ENCODE measurements around the gene TBL2.

TBL2 gene

DNA sequence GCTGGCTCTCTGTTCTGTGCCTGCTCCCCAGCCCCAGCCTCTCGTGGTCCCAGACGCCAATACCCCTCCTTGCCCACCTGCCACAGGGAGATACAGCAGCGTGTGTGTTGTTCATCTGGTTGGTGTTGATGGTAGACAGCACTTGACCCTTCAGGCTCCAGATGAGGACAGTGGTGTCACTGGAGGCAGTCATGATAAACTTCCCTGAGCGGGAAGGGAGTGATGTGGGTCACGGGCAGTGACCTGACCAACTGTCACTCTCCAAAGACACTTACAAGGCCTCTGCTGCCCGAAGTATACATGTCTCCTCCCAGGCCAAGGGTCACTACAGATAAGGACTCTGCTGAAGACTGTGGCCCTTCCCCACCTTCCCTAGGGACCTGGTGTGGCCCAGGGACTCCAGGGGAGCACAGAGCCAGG is 5.6 kb downstream of the TBL2 start:
- peaks cover 57% of the 10 kb centered on the region for H3K36me3 ChIP-seq
- no peak for TF ChIP-seq CTCF (IDR thresholded peaks at IDR 0.05)
- H3K4me1 ChIP-seq (ENCODE audit: control insufficient read depth in 1 of 2, insufficient read depth in 1 of 2, low read depth in 1 of 2, low read length in 1 of 2): peaks cover 6% of the 10 kb centered on the region in 2 experiments
- H3K27ac ChIP-seq: no peak overlapping the region
- no peaks in the 10 kb centered on the region for H3K9me3 ChIP-seq
- no peaks in the 10 kb centered on the region for H3K27me3 ChIP-seq
- no peak overlapping the region for H3K4me3 ChIP-seq (ENCODE audit: low read depth in 1 of 2, low read length in 1 of 2)

DNA sequence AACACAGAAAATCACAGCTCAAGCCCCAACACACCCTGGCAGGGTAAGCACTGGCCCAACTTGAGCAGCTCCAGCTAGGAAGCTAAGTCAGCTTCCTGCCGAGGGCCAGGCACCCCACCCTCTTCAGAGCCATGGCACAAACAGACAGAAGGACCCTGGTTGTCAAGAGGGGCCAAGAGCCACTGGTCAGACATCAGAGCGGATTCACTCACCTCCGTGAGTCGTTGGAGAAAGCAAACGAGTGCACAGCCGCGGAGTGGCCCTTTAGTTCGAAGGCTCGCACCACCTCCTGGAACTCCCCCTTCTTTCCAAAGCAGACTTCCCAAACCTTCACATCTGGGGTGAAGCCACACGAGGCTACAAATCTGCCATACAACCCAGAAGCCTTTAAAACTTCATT is 7.4 kb downstream of the TBL2 start:
- peaks cover 0 to 6% of the 10 kb centered on the region in 2 experiments for H3K4me1 ChIP-seq (ENCODE audit: control insufficient read depth in 1 of 2, insufficient read depth in 1 of 2, low read depth in 1 of 2, low read length in 1 of 2)
- no peak overlapping the region for H3K27ac ChIP-seq
- H3K9me3 ChIP-seq: no peaks in the 10 kb centered on the region
- peaks cover 57% of the 10 kb centered on the region for H3K36me3 ChIP-seq
- H3K27me3 ChIP-seq: no peaks in the 10 kb centered on the region
- TF ChIP-seq CTCF (IDR thresholded peaks at IDR 0.05): no peak
- H3K4me3 ChIP-seq (ENCODE audit: low read depth in 1 of 2, low read length in 1 of 2): no peak overlapping the region

DNA sequence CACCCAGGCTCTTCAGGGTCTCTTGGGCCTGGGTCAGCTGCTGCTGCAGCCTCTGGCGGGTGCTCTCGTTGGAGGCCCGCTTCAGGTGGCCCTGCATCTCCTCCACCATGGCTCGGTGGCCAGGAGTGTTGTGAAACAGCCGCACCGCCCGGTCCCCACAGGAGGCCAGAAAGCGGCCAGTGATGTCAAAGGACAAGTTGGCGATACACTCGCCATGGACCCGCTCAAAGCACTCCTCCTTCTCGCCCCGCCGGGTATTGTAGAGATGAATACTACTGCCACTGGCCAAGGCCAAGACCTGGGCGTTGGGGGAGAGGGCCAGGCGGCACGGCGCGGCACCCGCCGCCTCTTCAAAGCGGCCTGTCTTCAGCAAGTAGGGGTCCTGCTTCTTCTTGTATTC is 7.9 kb downstream of the TBL2 start:
- Histone ChIP-seq H3K9me3 (no peaks in the 10 kb centered on the region), H3K4me3 (ENCODE audit: low read depth in 1 of 2, low read length in 1 of 2) (no peak overlapping the region), H3K27ac (no peak overlapping the region), H3K27me3 (no peaks in the 10 kb centered on the region), H3K36me3 (peaks cover 57% of the 10 kb centered on the region), H3K4me1 (ENCODE audit: control insufficient read depth in 1 of 2, insufficient read depth in 1 of 2, low read depth in 1 of 2, low read length in 1 of 2) (peaks cover 0 to 11% of the 10 kb centered on the region in 2 experiments)
- TF ChIP-seq CTCF (IDR thresholded peaks at IDR 0.05): no peak

DNA sequence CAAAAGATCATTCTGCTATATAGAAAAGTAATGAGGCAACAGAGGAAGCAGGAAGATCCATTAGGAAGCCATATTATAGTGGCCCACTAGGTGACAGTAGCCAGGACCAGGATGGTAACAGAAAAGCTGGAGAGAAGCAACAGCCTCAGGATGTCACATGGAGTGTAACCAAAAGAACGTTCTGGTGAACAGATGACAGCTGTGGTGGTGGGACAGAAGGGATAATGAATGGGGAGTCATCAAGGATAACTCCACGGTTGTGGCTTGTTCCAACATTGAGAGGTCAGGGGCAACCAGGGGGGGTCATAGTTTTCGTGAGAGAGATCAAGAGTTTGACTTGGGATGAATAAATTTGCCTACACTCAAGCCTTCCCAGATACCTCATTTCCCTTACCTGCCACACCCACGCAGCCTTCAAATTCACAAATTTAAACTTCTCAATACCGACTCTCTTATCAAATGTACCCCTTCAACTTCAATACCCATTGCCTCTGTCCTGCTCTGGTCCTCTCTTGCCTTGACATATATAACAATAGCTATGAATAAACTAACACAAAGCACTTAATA is 9.3 kb downstream of the TBL2 start:
- Histone ChIP-seq H3K4me3 (ENCODE audit: low read depth in 1 of 2, low read length in 1 of 2) (no peak overlapping the region), H3K27ac (no peak overlapping the region), H3K36me3 (peaks cover 54% of the 10 kb centered on the region), H3K9me3 (no peaks in the 10 kb centered on the region), H3K4me1 (ENCODE audit: control insufficient read depth in 1 of 2, insufficient read depth in 1 of 2, low read depth in 1 of 2, low read length in 1 of 2) (peaks cover 0 to 13% of the 10 kb centered on the region in 2 experiments), H3K27me3 (no peaks in the 10 kb centered on the region)
- no peak for TF ChIP-seq CTCF (IDR thresholded peaks at IDR 0.05)

DNA sequence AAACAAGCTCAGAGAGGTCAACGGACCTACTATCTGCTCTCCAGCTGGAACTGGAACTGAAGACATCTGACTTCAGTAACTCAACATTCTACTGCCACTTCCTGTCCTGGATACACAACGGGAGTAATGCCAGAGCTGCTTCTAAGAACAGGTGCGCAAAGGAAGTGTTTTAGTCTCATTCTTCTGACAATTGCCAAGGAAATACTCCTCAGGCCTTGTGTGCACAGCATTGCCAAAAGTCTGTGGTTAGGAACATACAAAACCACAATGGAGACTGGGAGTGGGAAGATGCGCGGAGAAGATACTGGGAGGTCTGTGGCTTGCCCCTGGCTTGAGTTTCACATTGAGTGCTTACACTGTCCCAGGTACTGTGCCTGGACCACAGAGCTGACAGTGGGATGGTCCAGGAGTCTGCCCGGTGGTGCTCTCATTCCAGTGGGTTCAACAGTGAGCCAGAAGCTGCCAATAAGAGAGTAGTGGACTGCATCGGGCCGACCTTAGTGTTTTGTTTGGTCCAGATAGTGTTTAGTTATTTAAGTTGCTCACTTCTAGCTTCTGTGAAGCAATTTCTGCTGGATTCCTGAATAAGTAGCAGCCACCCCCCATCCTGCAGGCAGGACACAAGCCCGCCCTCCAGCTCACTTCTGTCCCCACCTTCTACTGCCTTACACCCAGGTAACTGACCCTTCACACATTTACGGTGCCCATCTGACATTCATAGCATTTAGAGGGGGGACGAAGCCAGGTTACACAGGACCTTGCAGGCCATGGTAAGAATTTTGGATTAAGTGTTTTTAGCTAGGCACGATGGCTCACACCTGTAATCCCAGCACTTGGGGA is 10.3 kb downstream of the TBL2 start:
- no peaks in the 10 kb centered on the region for H3K27me3 ChIP-seq
- no peak for TF ChIP-seq CTCF (IDR thresholded peaks at IDR 0.05)
- H3K27ac ChIP-seq: no peak overlapping the region
- H3K4me1 ChIP-seq (ENCODE audit: control insufficient read depth in 1 of 2, insufficient read depth in 1 of 2, low read depth in 1 of 2, low read length in 1 of 2): peaks cover 0 to 13% of the 10 kb centered on the region in 2 experiments
- no peak overlapping the region for H3K4me3 ChIP-seq (ENCODE audit: low read depth in 1 of 2, low read length in 1 of 2)
- H3K9me3 ChIP-seq: no peaks in the 10 kb centered on the region
- peaks cover 43% of the 10 kb centered on the region for H3K36me3 ChIP-seq

Data from neutrophil (primary cell).